Right atrium auricular region (tissue), 2 donors: ENCODE results near the gene SCGB1D2. TPM values are rescaled to one million over a fixed set of nuclear protein-coding genes. Genes with fewer than 3 reads are reported as not detected.
"Not testable (repeated sequence)": the region's sequence is repeated elsewhere in the genome, so short reads cannot be mapped to it uniquely, and the experiment has no call there.

Experiments used
- DNase-seq: peaks from one replicate; pipeline ENCODE4 v3.0.0-alpha.2; 2019; ENCODE audit warnings: low spot score
- H3K27ac ChIP-seq, 2 donors: fragments of 200-600 bp; sonication (generic); 1 replicate in 1 of 2; 2 replicates in 1 of 2; pipeline ENCODE4 v1.5.1; 2016 to 2019
- H3K27me3 ChIP-seq, 2 donors: fragments of 200-600 bp; sonication (generic); one replicate each; pipeline versions ENCODE4 v1.5.1 to v1.6.0; 2017 to 2019
- H3K36me3 ChIP-seq: fragments of 200-600 bp; sonication (generic); one replicate; pipeline ENCODE4 v1.5.1; 2016
- H3K4me1 ChIP-seq, 2 donors: fragments of 200-600 bp; sonication (generic); one replicate each; pipeline versions ENCODE4 v1.5.1 to v1.6.0; 2017 to 2019
- H3K4me3 ChIP-seq, 2 donors: fragments of 200-600 bp; sonication (generic); 1 replicate in 1 of 2; 2 replicates in 1 of 2; pipeline ENCODE4 v1.5.1; 2017 to 2019; ENCODE audit warnings: mild to moderate bottlenecking in 1 of 2, moderate library complexity in 1 of 2
- H3K9me3 ChIP-seq, 2 donors: fragments of 200-600 bp; sonication (generic); one replicate each; pipeline ENCODE4 v1.5.1; 2019
- total RNA-seq, 2 donors: library from RNA; depleted of rRNA; stranded (reverse); fragments of >200 nt; gene quantifications; one replicate each; pipeline ENCODE4 v1.1.0, GENCODE V29; 2016
- TF ChIP-seq, protein P1 (sequence below), 2 donors: fragments of 200-600 bp; sonication (generic); IDR thresholded peaks; one replicate each; pipeline ENCODE4 v1.5.1; 2019; ENCODE audit warnings: antibody characterized with exemption in 2 of 2

SCGB1D2 gene
- total RNA-seq, 2 donors from 2014 or later = not detected

DNA sequence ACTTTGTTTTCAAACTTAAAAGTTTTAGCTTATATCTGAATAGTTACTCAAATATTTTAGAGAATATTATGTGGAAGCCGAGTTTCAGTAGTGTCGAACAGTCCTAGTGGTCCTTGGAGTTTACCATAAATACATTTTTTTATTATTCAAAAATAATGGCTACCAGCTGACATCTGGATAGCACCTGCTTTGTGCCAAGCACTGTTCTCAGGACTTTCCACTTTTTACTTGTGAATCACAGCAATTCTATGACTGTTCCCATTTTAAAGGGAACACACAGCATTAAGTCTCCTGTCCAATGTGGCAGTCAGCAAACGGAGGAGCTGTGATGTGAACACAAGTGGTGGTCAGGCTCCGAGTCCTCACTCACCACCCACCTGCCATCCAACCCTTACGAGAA is 37.6 kb upstream of the SCGB1D2 start:
- Histone ChIP-seq H3K4me1 (no peaks in the 10 kb centered on the region), H3K4me3 (no peak overlapping the region), H3K9me3 (no peaks in the 10 kb centered on the region), H3K36me3 (no peaks in the 10 kb centered on the region), H3K27me3 (no peaks in the 10 kb centered on the region), H3K27ac (no peak overlapping the region)
- no peak for DNase-seq
- TF ChIP-seq, protein P1, sequence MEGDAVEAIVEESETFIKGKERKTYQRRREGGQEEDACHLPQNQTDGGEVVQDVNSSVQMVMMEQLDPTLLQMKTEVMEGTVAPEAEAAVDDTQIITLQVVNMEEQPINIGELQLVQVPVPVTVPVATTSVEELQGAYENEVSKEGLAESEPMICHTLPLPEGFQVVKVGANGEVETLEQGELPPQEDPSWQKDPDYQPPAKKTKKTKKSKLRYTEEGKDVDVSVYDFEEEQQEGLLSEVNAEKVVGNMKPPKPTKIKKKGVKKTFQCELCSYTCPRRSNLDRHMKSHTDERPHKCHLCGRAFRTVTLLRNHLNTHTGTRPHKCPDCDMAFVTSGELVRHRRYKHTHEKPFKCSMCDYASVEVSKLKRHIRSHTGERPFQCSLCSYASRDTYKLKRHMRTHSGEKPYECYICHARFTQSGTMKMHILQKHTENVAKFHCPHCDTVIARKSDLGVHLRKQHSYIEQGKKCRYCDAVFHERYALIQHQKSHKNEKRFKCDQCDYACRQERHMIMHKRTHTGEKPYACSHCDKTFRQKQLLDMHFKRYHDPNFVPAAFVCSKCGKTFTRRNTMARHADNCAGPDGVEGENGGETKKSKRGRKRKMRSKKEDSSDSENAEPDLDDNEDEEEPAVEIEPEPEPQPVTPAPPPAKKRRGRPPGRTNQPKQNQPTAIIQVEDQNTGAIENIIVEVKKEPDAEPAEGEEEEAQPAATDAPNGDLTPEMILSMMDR (IDR thresholded peaks at IDR 0.05) = no peak

DNA sequence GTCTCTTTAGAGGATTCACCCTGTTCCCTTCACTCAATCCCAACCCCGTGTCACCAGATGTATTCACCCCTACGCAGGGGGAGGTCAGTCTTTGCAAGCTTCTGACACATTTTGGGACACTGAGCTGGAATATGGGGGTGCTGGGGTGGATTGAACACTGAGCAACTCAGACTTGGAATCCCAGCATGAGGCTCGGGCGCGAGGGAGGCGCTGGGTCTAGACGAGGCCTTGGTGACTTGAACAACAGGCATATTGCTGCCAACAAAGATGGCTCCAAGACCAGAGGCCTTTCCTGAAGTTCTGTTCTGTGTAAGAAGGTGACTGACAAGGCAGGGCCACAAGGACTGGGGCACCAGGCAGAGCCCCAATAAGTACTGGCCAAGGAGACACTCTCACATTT is 36.6 kb upstream of the SCGB1D2 start:
- Histone ChIP-seq H3K27me3 (no peaks in the 10 kb centered on the region), H3K27ac (no peak overlapping the region), H3K36me3 (no peaks in the 10 kb centered on the region), H3K4me3 (no peak overlapping the region), H3K4me1 (no peaks in the 10 kb centered on the region), H3K9me3 (no peaks in the 10 kb centered on the region)
- DNase-seq = no peak
- TF ChIP-seq, protein P1 (IDR thresholded peaks at IDR 0.05) = no peak

DNA sequence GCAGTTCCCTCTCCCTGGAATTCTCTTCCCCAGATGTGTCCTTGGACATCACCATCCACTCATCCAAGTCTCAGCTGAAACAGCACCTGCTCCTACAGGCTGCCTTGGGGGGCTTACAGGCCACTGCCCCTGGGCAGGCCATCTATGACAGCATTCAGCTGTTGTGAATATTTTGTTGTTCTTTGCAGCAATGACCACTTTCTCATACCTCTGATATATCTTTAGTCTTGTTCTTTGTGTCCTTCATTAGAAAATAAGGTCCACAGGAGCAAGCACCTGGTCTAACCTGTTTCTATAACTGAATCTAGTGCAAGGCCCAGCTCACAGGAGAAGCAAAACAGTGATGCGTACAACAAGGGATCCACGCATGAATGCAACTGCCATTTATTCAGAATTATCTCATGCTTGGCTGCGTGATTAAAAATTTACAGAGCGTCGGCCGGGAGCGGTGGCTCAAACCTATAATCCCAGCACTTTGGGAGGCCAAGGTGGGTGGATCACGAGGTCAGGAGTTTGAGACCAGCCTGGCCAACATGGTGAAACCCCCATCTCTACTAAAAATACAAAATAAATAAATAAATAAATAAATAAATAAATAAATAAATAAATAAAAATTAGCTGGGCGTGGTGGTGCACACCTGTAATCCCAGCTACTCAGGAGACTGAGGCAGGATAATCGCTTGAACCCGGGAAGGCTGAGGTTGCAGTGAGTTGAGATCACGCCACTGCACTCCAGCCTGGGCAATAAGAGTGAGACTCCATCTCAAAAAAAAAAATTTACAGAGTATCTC is 35.6 kb upstream of the SCGB1D2 start:
- H3K9me3 ChIP-seq, DNase-seq, H3K36me3 ChIP-seq, H3K27ac ChIP-seq, H3K27me3 ChIP-seq, H3K4me3 ChIP-seq, H3K4me1 ChIP-seq: not testable (repeated sequence)

DNA sequence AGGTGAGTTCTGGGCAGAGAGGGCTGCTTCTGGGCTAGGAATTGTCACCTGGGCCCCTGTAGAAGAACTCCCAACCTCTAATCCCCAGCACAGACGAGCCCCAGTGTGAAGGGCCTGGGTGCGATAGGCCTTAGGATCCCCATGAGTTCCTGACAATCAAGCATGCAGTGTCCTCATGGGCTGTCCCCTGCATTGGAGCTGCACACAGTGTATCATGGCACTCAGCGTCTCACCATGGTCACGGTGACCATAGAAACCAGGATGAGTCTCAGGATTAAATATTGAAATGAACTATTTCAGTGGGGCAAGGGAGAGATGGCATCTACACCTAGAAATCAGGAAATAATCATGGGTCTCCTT is 33.3 kb upstream of the SCGB1D2 start:
- TF ChIP-seq, protein P1 (IDR thresholded peaks at IDR 0.05) = no peak
- Histone ChIP-seq H3K9me3 (no peaks in the 10 kb centered on the region), H3K4me3 (no peak overlapping the region), H3K27ac (no peak overlapping the region), H3K36me3 (no peaks in the 10 kb centered on the region), H3K4me1 (no peaks in the 10 kb centered on the region), H3K27me3 (no peaks in the 10 kb centered on the region)
- no peak for DNase-seq

DNA sequence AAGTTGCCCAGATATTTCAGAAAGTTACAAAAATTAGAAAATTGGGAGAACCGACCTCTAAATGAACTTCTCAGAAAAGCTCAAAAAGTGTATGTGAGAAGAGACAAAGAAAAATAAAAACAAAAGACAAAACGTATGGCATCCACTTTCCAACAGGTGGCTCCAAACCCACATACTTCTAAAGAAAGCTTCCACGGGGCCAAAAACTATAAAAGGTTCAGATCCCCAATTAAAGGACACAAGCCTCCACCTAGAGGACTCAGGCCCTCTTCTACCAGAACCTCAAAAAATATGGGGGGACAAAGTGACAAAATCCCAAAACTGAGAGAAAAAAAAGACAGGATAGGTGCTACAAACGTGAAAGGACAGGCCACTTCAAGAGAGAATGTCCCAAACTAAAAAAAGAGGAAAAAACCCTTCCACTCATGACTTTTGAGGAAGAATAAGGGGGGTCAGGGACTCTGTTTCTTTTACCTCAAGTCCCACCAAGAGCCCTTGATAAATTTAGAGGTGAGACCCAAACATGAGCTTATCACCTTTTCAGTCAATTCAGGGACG is 24.8 kb upstream of the SCGB1D2 start:
- Histone ChIP-seq H3K27me3 (no peaks in the 10 kb centered on the region), H3K36me3 (no peaks in the 10 kb centered on the region), H3K9me3 (peaks cover 0 to 9% of the 10 kb centered on the region in 2 donors), H3K27ac (no peak overlapping the region), H3K4me1 (no peaks in the 10 kb centered on the region), H3K4me3 (no peak overlapping the region)
- TF ChIP-seq, protein P1 (IDR thresholded peaks at IDR 0.05) = peak in 1 of 2 donors; percentile 15
- no peak for DNase-seq

DNA sequence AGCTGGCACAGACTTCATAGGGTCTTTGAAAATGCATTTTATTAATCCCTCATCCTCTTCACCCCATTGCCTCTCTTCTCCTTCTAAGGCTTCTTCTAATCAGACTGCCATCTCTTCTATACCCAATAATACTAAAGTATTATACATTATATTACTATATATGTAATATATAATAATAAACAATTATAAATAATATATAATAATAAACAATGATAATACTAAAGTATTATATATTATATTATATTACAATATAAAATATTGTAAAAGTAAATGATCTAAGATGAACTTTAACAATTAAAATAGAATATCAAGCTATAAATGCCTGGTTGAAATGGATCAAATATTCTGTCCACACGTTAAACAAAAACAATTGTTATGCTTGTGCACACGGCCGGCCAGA is 20.5 kb upstream of the SCGB1D2 start:
- H3K27ac ChIP-seq = no peak overlapping the region
- peaks cover 14 to 32% of the 10 kb centered on the region in 2 donors for H3K9me3 ChIP-seq
- no peaks in the 10 kb centered on the region for H3K36me3 ChIP-seq
- TF ChIP-seq, protein P1 (IDR thresholded peaks at IDR 0.05) = no peak
- no peak overlapping the region for H3K4me3 ChIP-seq
- H3K27me3 ChIP-seq = no peaks in the 10 kb centered on the region
- DNase-seq = no peak
- H3K4me1 ChIP-seq = no peaks in the 10 kb centered on the region
